A549 (cell line): ENCODE measurements around the gene CAVIN3.

Source experiments
- POLR2A ChIP-seq: IDR thresholded peaks from 2 replicates; pipeline ENCODE4 v1.6.1; 2012; ENCODE audit warnings: mild to moderate bottlenecking, low read length
- TF ChIP-seq, protein P1 (sequence below): fragments of >200 bp; sonication (Bioruptor Twin); formaldehyde crosslinking; IDR thresholded peaks from 3 replicates; pipeline ENCODE4 v1.5.1; 2016
- TF ChIP-seq, protein P2 (sequence below): fragments of 200-600 bp; sonication (generic); IDR thresholded peaks from 2 replicates; pipeline ENCODE4 v1.6.1; 2016; ENCODE audit warnings: antibody characterized with exemption, mild to moderate bottlenecking, moderate library complexity

DNA sequence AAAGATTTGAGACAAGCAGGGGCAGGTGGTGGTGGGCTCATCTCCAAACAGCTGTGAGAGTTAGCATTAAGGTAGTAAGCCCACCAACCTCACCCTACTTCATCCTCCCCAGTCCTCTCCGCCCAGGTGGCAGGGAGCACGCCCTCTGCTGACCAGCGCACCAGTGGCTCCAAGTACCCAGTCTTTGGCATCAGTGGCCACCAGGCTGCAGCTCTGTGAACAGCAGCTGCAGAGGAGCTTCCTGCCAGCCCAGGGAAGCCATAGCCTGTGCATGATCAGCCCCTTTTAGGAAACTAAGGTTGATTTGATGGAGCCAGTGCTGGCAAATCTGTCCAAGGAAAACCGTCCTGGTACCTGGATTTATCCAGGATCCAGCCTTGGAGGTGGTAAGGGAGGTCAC, 21.7 kb downstream of the CAVIN3 start:
- TF ChIP-seq, protein P1, sequence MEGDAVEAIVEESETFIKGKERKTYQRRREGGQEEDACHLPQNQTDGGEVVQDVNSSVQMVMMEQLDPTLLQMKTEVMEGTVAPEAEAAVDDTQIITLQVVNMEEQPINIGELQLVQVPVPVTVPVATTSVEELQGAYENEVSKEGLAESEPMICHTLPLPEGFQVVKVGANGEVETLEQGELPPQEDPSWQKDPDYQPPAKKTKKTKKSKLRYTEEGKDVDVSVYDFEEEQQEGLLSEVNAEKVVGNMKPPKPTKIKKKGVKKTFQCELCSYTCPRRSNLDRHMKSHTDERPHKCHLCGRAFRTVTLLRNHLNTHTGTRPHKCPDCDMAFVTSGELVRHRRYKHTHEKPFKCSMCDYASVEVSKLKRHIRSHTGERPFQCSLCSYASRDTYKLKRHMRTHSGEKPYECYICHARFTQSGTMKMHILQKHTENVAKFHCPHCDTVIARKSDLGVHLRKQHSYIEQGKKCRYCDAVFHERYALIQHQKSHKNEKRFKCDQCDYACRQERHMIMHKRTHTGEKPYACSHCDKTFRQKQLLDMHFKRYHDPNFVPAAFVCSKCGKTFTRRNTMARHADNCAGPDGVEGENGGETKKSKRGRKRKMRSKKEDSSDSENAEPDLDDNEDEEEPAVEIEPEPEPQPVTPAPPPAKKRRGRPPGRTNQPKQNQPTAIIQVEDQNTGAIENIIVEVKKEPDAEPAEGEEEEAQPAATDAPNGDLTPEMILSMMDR, result peak; percentile 50
- TF ChIP-seq, protein P2, sequence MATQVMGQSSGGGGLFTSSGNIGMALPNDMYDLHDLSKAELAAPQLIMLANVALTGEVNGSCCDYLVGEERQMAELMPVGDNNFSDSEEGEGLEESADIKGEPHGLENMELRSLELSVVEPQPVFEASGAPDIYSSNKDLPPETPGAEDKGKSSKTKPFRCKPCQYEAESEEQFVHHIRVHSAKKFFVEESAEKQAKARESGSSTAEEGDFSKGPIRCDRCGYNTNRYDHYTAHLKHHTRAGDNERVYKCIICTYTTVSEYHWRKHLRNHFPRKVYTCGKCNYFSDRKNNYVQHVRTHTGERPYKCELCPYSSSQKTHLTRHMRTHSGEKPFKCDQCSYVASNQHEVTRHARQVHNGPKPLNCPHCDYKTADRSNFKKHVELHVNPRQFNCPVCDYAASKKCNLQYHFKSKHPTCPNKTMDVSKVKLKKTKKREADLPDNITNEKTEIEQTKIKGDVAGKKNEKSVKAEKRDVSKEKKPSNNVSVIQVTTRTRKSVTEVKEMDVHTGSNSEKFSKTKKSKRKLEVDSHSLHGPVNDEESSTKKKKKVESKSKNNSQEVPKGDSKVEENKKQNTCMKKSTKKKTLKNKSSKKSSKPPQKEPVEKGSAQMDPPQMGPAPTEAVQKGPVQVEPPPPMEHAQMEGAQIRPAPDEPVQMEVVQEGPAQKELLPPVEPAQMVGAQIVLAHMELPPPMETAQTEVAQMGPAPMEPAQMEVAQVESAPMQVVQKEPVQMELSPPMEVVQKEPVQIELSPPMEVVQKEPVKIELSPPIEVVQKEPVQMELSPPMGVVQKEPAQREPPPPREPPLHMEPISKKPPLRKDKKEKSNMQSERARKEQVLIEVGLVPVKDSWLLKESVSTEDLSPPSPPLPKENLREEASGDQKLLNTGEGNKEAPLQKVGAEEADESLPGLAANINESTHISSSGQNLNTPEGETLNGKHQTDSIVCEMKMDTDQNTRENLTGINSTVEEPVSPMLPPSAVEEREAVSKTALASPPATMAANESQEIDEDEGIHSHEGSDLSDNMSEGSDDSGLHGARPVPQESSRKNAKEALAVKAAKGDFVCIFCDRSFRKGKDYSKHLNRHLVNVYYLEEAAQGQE, result no peak
- TF ChIP-seq POLR2A, result no peak
